Lung (tissue), 12 donors: ENCODE measurements around the gene FAM3B. TPM values are rescaled to one million over a fixed set of nuclear protein-coding genes. Genes with fewer than 3 reads are reported as not detected.

Experiments used
- ATAC-seq: fragments of 200-7000 bp; cut with Tn5 transposase; one replicate; pipeline ENCODE4 v1.9.1; 2020; ENCODE audit warnings: moderate number of reproducible peaks; ENCODE audit not compliant: insufficient read depth, low FRiP score
- DNase-seq, 3 donors: peaks; one replicate each; pipeline ENCODE4 v3.0.0-alpha.2; 2013 to 2017
- H3K27ac ChIP-seq, 2 donors: one replicate each; pipeline ENCODE4 v1.5.1; 2013; ENCODE audit warnings: mild to moderate bottlenecking in 2 of 2, moderate library complexity in 2 of 2, control low read depth in 1 of 2, inconsistent platforms in 1 of 2, low read depth in 1 of 2, low read length in 1 of 2
- H3K27me3 ChIP-seq, 3 donors: one replicate each; pipeline ENCODE4 v1.5.1; 2013; ENCODE audit warnings: low read length in 2 of 3; ENCODE audit not compliant: control insufficient read depth in 3 of 3, insufficient read depth in 3 of 3
- H3K36me3 ChIP-seq, 4 donors: one replicate each; pipeline ENCODE4 v1.5.1; 2013; ENCODE audit warnings: low read length in 4 of 4, mild to moderate bottlenecking in 1 of 4, moderate library complexity in 1 of 4; ENCODE audit not compliant: control insufficient read depth in 4 of 4, insufficient read depth in 4 of 4
- H3K4me1 ChIP-seq, 5 donors: one replicate each; pipeline ENCODE4 v1.5.1; 2013; ENCODE audit warnings: low read length in 5 of 5, mild to moderate bottlenecking in 2 of 5, moderate library complexity in 1 of 5; ENCODE audit not compliant: control insufficient read depth in 5 of 5, insufficient read depth in 5 of 5
- H3K4me3 ChIP-seq: one replicate; pipeline ENCODE4 v1.5.1; 2013; ENCODE audit warnings: mild to moderate bottlenecking, control low read depth, moderate library complexity
- H3K9ac ChIP-seq, 2 donors: one replicate each; pipeline ENCODE4 v1.5.1; 2013; ENCODE audit warnings: low read length in 2 of 2, control low read depth in 1 of 2; ENCODE audit not compliant: insufficient read depth in 1 of 2
- H3K9me3 ChIP-seq, 4 donors: one replicate each; pipeline ENCODE4 v1.5.1; 2013; ENCODE audit warnings: low read length in 3 of 4, mild to moderate bottlenecking in 1 of 4, moderate library complexity in 1 of 4; ENCODE audit not compliant: control insufficient read depth in 4 of 4, insufficient read depth in 3 of 4
- CTCF ChIP-seq: IDR thresholded peaks from 2 replicates; pipeline ENCODE4 v1.5.1; 2012; ENCODE audit warnings: mild to moderate bottlenecking; ENCODE audit errors: control extremely low read depth, extremely low read depth
- WGBS, 2 donors: extraction: QIAGEN DNeasy Blood & Tissue Kit; methylation state at CpG; one replicate each; pipeline ENCODE4 v1.1.7; 2013; 5-methylcytosine and 5-hydroxymethylcytosine counted together
- polyA plus RNA-seq, 2 donors: library from polyadenylated mRNA; stranded (reverse); fragments of 200-250 nt; gene quantifications; one replicate each; pipeline ENCODE4 v1.2.1, GENCODE V29; 2013
- total RNA-seq, 2 donors: library from RNA; depleted of rRNA in 1 of 2; stranded (reverse); fragments of >200 nt in 1 of 2; gene quantifications; one replicate each; pipeline ENCODE4 v1.2.1, GENCODE V29; 2014 to 2021
- donor health status: control.
- donor health status: control.
- donor health status: Bipolar disorder and iron deficiency.
- donor health status: healthy.
- donor health status: DM: yes; HTN: yes; CAD: no.

The FAM3B gene
- total and polyA plus RNA-seq, 4 donors = 4.5 to 18.1 (median 9.0) TPM

GRCh38 chr21:41367301-41367944 lies 50.8 kb downstream of the FAM3B start:
- H3K9me3 ChIP-seq = no peaks in the 10 kb centered on the region
- peaks cover 0 to 6% (median 0%) of the 10 kb centered on the region in 5 donors for H3K4me1 ChIP-seq
- DNase-seq (no peak), ATAC-seq (no peak)
- TF ChIP-seq CTCF = no peak
- H3K27me3 ChIP-seq = no peaks in the 10 kb centered on the region
- H3K27ac ChIP-seq = no peak overlapping the region
- no peak overlapping the region for H3K4me3 ChIP-seq
- no peak overlapping the region for H3K9ac ChIP-seq
- H3K36me3 ChIP-seq = peaks cover 0 to 1% (median 0%) of the 10 kb centered on the region in 4 donors
- 83 to 90% methylated on average over 9 of the region's 9 CpGs for WGBS, 2 donors

- no peak overlapping the region for H3K9ac ChIP-seq
- no peak for ATAC-seq
- H3K27me3 ChIP-seq = no peaks in the 10 kb centered on the region
- no peaks in the 10 kb centered on the region for H3K9me3 ChIP-seq
- no peak for TF ChIP-seq CTCF
- no peak overlapping the region for H3K4me3 ChIP-seq
- peaks cover 0 to 1% (median 0%) of the 10 kb centered on the region in 4 donors for H3K36me3 ChIP-seq
- H3K4me1 ChIP-seq = peaks cover 0 to 6% (median 0%) of the 10 kb centered on the region in 5 donors
- no peak for DNase-seq
- whole genome bisulfite sequencing, 2 donors = 92% methylated on average over 15 of the region's 15 CpGs
- H3K27ac ChIP-seq = no peak overlapping the region
Observed at GRCh38 chr21:41367945-41368734, 51.5 kb downstream of the FAM3B start.

GRCh38 chr21:41368735-41369104 lies 52.1 kb downstream of the FAM3B start:
- ATAC-seq (no peak), DNase-seq (no peak)
- no peak for TF ChIP-seq CTCF
- peak overlapping the region in 1 of 2 donors; percentile 66 for H3K27ac ChIP-seq
- no peaks in the 10 kb centered on the region for H3K9me3 ChIP-seq
- H3K4me3 ChIP-seq = no peak overlapping the region
- no peak overlapping the region for H3K9ac ChIP-seq
- H3K4me1 ChIP-seq = peaks cover 0 to 6% (median 0%) of the 10 kb centered on the region in 5 donors
- no peaks in the 10 kb centered on the region for H3K27me3 ChIP-seq
- WGBS, 2 donors = 61 to 66% methylated on average over 4 of the region's 4 CpGs
- no peaks in the 10 kb centered on the region for H3K36me3 ChIP-seq
